GM15510 (cell line): ENCODE results near the gene LILRB5.

Source experiments
- POLR2A ChIP-seq: IDR thresholded peaks from 3 replicates; pipeline ENCODE4 v1.6.1; 2011; ENCODE audit warnings: borderline replicate concordance; ENCODE audit not compliant: insufficient read length; ENCODE audit errors: extremely low read depth

Gene LILRB5

DNA sequence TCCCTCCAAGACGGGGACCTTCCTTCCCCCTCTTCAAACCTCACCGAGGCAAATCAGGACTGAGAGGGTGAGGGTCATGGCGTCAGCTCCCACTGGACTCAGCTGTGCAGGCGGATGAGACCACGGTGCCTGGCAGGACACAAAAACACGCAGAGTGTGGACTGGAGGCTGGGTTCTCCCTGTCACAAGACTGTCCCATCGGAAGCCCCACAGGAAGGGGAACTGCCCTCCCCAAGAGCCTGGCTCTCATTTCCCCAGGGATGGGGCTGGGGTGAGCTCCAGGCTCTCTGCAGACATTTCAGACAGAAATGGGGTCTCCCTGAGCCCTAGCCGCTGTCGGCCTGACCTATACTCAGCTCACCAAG, at the start of gene LILRB5:
Gene LILRB5 (minus strand): TSS at position 158 of the 365 bp plus-strand sequence. CDS start 80 bp downstream, at position 78.
- no peak for TF ChIP-seq POLR2A

DNA sequence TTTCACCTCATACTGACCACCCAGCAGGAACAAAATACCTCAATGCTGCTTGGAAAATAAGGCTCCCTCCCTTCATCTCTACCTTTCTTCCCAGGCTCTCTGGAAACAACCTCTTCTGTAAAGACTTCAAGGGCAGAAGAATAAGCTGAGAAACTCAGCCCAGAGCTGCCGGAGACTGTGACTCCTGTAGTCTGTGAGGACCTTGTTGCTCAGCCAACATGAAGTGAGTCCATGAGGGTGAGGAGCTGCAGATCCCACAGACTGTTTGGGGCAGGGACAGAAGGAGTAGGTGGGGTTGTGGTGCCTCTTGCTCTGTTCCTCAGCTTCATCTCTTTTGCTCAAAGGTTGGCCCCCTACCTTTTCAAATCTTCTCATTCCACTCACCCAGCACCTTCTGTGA, 48.1 kb upstream of the LILRB5 start:
- no peak for TF ChIP-seq POLR2A

DNA sequence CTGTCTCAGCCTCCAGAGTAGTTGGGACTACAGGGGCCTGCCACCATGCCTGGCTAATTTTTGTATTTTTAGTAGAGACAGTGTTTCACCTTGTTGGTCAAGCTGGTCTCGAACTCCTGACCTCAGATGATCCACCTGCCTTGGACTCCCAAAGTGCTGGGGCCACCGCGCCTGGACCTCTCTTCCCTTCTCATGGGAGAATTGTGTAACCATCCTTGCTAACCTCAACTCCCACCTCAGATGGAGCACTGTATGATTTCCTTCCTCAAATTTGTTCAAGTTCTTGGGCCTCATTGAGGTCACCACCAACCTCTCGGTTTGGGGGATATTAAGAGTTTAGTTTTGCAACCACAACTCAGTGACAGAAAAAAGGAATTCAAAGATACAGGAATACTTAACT, 45.2 kb upstream of the LILRB5 start:
- no peak for TF ChIP-seq POLR2A

DNA sequence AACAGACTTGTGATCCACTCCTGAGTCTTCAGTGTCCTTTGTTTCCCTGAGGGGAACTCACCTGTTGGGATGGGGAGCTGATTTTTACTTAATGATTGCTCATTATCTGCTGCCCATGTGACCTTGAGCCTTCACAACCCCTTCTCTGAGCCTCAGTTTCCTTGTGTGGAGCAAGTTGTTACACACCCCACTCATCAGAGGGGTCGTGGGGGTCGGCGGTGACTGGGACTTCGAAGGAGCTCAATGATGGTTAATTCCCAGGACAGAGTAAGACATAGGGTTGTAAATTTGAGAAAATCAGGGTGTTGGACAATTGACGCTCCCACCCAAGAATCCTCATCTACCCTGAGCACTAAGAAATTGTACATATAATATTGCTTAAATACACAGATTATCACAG, 42.4 kb upstream of the LILRB5 start:
- TF ChIP-seq POLR2A, result no peak

DNA sequence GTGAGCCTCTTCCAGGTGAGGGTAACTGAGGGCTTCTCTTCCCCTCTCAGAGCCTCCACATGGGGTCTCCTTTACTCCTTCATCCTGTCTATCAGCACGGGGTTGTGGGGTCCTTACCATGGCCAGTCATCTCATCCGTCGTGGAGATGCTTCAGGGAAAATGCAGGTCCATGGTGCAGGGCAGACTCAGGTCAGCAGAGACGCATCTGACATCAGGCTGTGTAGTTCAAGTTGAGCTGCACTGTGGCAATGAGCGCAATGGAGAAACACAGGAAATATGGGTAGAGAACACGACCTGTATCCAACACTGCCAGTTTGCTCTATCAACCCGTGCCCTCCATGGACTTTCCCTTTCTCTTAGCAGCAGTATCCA, 42.0 kb upstream of the LILRB5 start:
- TF ChIP-seq POLR2A, result no peak

DNA sequence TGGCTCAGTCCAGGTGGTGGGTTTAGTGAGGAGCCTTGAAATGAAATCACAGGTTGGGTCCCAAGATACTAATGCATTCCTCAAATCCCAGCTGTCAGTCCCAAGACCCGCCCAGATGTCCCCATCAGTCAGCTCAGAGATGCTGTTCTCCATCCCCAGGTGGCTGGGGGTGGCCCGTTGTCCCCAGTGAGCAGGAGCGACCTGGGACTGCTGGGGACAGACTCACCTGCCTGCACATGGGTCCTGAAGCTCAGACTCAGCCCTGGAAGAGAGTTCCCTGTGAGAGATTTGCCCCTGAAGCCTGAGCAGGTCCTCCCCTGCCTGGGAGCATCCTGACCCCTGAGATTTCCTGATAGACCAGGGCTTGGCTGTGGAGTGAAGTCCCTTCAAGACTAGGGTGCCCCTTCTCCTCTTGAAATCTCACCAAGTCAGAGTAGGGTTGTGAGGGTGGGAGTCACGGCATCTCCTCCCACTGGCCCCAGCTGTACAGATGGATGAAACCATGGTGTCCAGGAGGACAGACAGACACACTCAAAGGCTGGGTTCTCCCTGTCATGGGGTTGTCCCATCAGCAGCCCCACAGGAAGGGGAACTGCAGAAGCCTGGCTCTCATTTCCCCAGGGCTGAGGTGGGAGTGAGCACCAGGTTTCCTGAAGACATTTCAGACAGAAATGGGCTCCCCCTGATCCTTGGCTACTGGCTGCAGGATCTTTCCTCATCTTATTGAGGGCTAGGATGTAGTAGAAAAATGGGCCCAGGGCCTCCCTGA, 41.5 kb upstream of the LILRB5 start:
- TF ChIP-seq POLR2A, result no peak

DNA sequence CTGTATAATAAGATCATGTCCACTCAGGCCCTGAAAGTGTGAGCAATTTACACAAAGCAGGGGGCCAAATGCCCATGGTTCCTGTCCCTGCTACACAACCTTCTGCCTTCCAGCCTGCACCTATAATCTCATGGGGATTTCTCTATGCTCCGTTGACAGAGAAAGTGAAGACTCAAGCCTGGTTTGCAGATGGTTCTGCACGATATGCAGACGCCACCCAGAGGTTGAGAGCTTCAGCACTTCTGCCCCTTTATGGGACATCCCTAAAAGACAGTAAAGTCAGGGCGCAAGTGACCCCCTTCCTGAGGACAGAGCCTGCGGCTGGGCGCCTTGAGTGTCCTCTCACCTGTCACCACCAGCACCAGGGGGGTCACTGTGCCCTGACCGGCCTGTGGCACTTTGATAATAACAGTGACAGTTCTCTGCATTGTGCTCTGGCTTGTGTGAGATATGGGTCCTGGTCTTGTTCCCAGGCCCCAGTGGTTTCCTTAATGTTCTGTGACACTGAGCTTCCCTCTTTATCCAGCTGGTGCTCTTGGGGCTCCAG, 40.8 kb upstream of the LILRB5 start:
- no peak for TF ChIP-seq POLR2A

DNA sequence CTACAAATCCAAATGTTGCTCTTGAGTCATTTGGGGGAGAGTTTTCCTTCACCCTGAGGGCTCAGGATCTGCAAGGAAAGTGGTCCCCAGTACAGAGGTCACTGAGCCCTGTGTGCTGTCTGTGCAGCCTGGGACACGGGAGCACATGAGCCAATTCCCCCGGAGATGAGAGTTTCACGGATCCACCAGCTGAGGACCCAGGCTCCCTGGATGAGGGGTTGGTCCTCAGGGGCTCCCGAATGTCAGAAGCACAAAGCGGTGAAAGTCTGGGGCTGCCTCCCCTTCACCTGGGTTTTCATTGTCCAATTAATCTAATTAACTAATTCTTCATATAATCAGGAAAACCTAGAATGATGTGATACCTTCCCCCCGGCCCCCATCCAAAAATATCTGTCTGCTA, 37.5 kb upstream of the LILRB5 start:
- TF ChIP-seq POLR2A, result no peak

DNA sequence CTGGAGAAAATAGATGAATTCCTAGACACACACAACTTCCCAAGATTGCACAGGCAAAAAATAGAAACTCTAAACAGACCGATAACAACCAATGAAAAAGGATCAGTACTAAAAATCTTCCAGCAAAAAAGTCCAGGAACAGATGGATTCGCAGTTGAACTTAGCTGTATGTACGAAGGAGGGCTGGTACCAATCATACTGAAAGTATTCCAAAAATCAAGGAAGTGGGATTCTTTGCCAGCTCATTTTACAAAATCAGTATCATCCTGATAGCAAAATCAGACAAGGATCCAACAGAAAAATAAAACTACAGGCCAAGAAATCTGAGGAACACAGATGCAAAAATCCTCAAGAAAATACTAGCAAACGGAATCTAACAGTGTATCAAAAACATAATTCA, 30.4 kb upstream of the LILRB5 start:
- no peak for TF ChIP-seq POLR2A

DNA sequence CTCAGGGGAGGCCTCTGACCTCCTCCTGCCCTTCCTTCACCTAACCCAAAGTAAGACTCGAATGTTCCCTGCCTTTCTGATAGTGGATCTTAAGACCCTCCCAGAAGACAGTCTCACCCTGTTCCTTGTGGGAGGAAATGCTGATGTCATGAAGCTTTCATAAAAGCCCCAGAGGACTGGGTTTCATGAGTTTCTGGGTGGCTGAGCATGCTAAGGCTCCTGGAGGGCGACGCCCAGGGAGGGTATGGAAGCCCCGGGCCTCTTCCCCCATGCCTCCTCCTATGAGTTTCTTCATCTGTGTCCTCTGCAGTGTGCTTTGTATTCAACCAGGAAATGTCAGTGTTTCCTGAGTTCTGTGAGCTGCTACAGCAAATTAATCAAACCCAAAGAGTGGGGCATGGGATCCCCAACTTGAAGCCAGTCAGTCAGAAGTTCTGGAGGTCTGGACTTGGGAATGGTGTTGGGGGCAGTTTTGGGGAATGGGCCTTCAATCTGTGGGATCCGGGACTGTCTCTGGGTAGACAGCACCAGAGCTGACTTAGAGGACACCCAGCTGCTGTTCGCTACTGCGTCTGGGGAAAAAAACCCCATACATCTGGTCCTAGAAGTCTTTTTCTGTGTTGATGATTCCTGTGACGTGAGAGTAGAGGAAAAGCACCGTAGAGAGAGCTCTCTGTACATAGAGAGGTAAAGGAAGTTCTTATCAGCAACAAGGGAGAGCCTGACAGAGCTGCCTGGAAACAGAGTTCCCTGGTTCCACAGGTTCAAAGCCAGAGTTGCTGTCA, 25.8 kb upstream of the LILRB5 start:
- TF ChIP-seq POLR2A, result no peak

DNA sequence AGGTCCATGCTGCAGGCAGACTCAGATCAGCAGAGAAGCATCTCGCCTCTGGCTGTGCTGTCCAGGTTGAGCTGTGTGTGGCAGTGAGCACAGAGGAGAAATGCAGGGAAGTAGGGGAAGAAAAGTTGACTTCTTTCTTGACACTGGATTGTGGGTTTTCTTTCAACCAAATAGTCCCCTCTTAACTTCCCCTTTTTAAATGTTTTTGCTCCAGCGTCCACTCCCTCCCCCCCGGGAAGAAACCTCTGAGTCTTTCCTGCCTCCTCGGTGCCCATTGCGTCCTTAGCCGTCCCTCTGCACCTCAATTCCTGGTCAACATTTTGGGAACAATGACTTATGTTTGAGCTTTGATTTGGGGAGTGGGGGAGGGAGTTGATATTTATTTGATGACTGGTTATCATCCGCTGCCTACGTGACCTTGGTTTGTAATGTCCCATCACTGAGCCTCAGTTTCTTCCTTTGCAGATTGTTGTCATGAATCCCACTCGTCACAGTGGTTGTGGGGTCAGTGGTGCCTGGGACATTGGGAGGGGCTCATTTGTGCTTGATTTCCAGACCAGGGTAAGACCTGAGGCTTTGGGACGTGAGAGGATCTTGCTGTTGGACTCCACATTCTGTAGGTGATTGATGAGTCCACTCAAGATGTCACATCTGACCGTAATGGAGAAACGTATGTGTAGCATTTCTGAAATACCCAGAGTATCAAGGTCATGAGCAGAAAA, 24.1 kb upstream of the LILRB5 start, which contains the start of gene LILRB2:
Gene LILRB2 (minus strand): TSS at position 104 of the 722 bp plus-strand sequence. CDS start 614 bp downstream, outside the sequence.
- TF ChIP-seq POLR2A, result no peak

DNA sequence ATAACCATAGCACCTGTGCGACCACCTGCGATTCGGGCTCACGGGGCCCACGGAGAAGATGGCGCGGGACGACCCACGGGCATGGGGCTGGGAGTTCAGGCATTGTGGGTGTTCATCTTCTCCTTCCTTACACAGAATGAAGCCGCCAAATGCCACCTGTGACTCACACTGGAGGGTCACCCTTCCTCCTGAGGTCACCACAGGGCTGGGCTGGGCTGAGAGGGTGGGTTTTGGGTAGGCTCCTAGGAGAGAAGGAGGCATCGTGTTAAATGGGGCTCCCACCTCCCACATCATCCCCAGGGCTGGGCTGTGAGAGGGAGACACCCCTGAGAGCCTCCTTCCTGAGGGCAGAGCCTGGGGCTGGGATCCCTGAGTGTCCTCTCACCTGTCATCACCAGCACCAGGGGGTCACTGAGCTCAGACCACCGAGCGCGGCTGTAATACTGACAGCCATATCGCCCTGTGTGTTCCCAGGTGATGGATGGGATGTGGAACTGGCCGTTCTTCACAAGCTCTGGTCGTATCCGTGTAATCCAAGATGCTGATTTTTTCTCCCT, 22.4 kb upstream of the LILRB5 start:
- no peak for TF ChIP-seq POLR2A

DNA sequence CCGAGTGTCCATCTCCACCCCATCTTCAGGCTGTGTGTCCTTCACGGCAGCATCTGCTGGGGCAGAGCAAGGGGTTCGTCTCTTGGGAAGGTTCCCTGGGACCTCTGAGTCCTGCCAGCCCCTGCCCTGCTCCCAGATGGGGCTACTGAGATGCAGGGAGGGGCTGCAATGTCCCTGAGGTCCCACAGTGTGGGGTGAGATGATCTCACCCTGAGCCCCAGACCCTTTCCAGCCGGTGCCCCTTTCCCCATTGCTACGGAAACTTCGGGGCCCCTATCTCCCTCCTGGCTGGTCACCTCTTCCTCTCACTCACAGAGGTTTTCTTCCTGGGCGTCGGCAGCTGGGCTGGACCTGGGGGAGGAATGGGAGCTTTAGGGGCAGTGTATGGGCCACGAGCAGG, 18.9 kb upstream of the LILRB5 start:
- no peak for TF ChIP-seq POLR2A

DNA sequence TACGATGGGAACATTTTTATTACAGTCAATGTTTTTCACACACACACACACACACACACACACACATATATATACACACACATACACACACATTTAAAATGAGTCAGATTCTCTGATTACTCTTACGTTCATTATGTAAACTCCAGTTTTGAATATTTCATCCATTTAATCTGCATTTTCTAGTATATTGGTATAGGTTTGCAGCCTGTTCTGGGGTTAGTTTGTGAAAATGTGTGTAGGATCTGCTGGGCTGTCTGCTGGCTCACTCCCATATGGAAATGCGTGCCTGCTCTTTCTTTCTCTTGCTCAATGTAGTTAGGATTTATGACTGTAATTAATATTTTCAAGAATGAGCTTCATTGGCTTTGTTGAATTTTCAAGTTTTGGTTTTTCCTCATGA, 16.7 kb upstream of the LILRB5 start:
- no peak for TF ChIP-seq POLR2A

DNA sequence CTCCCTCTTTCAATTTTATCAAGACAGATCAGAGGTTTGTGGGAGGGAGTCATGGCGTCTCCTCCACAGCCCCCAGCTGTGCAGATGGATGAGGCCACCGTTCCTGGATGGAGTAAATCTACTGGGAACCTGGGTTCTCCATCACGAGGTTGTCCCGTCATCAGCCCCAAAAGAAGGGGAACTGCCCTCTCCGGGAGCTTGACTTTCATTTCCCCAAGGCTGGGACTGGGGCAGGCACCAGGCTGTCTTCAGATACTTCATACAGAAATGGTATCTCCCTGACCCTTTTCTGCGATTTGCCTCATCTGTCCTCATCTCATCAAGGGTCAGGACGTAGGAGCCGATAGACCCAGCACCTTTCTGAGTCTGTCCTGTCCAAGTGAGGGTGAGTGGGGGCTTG, 14.0 kb upstream of the LILRB5 start:
- TF ChIP-seq POLR2A, result no peak

DNA sequence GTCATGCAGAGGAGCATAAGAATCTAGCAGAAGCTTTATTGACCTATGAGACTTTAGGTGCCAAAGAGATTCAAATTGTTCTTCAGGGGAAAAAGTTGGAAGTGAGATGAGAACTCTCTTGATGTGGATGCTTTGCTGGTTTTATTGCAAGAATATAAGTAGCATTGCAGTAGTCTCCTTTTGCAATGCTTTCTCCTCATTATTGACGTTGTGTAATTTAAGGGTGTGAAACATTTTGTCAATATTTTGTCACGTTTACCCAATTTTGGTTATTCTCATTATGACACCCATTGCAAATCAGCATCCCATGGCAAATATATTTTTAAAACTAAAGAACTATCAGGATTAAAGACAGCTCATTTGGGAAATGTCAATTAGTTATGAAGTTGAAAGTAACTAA, 11.9 kb upstream of the LILRB5 start:
- TF ChIP-seq POLR2A, result no peak

DNA sequence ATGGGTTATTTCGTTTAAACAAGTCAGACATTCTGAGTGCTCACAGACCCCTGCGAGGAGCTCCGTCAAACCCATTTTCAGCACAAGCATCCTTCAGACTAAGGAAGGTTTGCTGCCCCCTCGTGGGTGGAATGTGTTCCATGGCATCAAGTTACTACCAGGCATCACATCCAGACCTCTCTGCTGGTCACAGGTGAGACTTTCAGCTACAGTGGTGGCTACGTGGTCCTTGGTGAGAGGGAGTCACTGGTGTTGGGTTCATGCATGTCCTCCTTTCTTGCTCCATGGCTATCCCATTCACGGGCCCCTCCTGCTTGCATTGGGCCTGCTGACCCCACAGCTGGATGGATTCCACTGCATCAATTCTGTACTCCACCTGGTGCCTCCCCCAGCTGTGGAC, 9.1 kb upstream of the LILRB5 start:
- TF ChIP-seq POLR2A, result no peak
